HG02763 (cell line): Measurements from ENCODE around the gene NFE2L2.
"Not testable (repeated sequence)": the region's sequence is repeated elsewhere in the genome, so short reads cannot be mapped to it uniquely, and the experiment has no call there.

Experiments used
- ATAC-seq: cut with Tn5 transposase; IDR thresholded peaks from one replicate; pipeline ENCODE4 v1.9.1; 2021; ENCODE audit warnings: mild to moderate bottlenecking, moderate library complexity; ENCODE audit not compliant: unreplicated experiment

The NFE2L2 gene

DNA sequence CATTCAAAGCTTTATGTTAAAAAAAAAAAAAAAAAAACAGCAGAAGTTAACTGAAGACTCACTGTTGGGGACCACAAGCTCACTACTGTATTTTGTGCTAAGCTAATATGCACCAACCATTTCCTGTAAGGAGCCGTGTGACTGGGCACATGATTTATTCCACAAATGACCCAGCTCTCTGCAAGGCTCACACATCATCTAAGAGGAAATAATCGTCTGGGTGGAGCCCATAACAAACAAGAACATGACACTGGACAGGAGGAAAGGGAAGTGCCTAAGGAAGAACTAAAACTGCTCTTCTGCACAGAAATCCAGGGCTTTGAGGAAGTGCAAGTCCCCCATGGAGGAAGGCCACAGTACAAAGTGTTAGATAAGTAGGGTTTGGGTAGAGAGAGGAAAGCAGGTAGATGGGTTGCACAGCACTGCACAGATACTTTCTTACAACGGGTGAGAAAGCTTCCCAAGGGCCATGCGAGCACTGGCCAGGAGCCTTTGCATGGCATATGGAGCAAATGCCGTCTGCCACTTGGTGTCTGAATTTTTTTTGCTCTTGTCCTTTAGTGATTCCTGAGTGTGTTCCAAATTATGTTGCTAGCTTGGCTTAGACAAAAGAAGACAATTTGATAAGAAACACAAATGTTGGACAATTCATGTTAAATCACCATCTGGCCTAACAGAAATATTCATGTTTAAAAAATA lies 24.4 kb downstream of the NFE2L2 start:
- peak; percentile 47 for ATAC-seq

DNA sequence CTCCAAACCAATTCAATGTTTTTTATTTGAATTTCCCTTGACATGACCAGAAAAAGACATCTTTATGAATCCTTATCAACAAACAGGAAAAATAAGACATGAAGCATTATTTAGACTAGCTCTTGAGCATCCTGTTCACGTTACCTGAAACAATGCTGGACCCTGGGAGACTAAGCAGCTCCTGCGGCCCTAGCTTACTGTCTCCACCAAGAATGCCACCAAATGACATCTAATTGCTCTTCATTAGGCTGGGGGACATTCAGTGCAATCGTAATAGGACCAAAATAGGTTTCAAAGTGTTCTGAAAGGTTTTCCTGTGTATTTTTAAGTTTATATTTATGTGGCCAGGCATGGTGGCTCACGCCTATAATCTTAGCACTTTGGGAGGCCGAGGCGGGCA lies 25.5 kb downstream of the NFE2L2 start:
- ATAC-seq, result no peak

DNA sequence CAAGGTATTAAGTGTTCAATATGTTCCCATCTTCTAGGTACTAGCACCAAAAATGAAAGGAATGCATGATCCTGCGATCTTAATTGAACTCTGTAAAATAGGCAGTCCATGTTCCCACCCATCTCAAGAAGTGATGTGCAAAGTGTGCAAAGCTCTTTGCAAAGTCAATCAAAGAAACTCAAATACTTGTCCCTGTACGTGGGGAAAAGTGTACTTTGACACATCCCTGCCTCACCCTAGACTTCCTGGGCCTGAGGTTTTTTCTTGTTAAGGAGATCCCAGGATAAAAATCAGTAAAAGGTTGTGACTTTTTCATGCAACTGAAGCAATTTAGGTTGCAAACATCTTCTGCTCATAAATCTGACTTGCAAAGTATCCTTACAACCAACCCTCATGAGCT lies 26.6 kb downstream of the NFE2L2 start:
- no peak for ATAC-seq

DNA sequence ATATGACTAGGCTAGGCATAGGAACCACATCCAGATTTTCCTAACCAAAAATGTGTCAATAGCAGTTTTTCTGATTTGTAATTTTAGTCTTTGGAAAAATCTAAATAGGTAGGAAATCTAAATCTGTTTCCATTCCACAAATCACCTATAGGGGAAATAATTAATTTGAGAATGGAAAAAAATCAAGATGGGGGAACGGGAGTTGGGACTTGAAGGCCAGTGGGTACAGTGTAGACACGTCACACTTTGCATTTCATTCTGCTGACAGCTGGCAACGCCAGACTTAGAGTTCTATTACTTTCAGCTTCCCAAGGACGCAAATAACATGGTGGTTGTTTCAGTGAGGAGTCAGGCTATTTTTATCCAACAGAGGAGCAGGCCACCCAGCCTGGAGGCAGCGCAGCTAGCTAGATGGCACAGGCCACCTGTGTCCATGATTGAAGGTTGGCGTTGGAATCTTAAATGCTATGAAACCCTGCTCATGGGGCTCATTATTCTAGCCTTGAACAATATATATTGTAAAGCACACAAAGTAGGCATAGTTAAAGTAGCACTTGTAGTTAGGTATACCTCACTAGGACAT lies 28.6 kb downstream of the NFE2L2 start:
- no peak for ATAC-seq

DNA sequence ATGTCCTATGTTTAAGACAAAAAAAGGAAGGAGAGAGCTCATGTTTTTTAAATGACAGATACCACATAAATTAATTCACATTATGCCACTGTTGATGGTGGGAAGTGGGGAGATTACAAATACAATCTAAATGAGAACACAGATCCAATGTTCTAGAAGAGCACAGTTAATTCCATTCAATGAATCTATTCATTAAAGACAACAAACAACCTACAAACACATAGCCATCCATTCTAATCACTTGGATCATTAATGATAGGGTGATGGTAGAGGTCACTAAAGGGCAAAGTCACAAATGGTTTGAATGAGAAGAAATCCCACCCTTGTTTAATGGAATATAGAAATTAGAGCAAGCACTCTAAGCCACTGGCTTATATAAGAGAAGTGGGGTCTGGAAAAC lies 30.3 kb downstream of the NFE2L2 start:
- no peak for ATAC-seq

DNA sequence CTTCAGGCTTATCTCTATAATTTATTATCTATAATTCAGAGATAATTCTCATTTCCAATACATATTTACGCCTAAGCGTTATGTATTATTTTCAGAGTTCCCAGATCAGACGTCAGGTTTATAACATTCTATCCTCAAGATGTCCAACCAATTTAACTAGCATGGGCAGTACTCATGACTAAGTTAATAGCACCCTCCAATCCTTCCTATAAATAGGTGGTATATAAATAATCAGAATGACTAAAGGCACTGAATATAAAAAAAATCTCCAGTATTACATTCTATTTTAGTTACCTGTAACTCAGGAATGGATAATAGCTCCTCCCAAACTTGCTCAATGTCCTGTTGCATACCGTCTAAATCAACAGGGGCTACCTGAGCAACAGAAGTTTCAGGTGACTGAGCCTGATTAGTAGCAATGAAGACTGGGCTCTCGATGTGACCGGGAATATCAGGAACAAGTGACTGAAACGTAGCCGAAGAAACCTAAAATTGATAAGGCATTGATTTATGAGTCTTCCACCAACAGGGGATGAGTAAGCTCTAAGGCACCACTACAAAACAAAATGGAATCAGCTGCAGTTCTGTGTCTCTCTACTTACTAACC lies 32.3 kb downstream of the NFE2L2 start:
- no peak for ATAC-seq

DNA sequence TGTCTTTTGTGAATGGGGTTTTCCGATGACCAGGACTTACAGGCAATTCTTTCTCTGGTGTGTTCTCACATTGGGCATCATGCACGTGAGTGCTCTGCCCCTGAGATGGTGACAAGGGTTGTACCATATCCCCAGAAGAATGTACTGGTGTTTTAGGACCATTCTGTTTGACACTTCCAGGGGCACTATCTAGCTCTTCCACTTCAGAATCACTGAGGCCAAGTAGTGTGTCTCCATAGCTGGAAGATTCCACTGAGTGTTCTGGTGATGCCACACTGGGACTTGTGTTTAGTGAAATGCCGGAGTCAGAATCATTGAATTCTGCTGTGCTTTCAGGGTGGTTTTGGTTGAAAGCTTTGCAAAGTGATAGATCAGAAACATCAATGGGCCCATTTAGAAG lies 33.3 kb downstream of the NFE2L2 start:
- no peak for ATAC-seq

DNA sequence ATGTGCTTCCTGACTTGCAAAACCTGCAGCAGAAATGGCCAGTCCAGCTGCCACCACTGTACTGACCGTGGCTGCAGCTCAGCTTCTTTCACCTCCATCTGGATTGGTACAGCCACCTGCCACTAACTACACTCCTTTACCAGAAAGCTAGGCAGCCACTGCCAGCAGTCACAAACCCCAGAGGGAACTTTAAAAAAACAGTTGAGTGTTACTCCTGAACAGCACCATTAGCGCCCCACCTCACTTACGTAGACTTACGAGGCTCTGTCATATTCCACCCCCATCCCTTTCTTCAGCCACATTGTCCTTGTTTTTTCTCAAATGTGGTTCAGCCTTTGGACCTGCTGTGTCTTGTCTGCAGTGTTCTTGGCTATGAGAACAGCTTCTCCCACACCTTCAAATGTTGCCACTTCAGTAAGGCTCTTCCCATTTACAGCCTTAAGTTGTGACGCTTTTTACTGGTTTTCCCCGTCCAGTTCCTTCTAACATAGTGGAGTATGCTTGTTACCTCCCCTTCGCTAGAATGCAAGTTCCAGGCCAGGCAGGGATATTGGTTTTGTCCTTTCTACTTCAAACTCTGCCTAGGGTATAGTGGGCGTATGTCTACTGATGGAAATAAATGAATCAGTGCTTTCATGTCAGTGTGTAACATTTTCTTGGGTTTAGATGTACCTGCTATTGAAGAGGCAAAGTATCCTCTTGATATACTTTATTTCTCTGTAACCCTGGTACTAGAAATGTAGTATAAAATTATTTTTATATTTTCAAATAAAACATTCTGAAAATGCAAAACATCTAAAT lies 34.9 kb downstream of the NFE2L2 start:
- no peak for ATAC-seq

DNA sequence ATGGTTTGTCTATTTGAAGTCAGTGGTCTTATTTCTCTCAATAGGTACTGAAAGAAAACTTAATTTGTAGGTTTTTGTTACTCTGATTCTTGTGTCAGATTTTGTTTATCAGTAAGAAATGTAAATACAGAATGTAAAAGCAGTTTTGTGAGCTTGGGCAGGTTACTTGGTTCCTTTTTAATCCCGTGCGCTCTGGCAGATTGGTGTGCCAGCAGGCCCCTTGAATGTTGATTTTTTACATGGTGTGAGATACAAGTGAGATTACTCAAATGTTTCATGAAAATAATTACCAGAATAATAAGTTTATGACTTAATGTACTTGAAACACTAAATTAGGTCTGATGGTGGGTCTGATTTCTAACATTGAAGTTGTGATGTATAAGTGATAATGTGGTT lies 38.6 kb downstream of the NFE2L2 start:
- no peak for ATAC-seq

DNA sequence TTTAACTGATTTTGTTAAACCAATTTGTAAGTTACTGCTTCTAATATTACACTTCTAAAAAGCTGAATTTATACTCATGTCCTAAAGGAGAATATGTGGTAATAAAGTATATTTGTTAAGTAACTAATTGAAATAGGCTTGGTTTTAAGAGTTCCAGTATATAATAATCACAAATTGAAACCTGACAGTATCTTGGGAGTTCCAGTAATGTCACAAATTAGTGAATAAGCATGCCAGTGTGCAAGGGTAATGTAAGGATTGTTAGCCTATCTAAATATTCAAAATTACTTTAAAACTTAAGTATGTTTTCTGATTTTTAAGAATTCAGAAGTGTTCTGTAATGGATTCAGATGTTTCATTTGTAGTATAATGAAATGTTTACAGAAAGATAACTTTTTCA lies 41.1 kb downstream of the NFE2L2 start:
- ATAC-seq, result not testable (repeated sequence)

DNA sequence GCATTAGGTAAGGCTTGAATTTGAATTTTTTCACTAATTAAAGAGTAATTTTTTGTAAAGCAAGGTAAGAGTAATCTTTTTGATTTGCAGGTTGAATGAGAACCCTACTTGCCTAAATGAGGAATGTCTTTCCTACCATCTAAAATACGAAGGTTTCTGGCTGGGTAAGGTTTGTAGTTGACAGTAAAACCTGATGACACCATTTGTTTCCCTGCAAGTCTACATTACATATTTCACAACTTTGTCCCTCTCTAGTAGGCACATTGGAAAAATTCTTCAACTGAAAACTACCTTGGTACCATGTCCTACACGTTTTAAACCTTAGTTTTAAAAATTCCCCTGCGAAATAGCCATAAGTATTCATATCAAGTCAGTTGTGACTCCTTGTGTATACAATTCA lies 42.6 kb downstream of the NFE2L2 start:
- ATAC-seq, result no peak

DNA sequence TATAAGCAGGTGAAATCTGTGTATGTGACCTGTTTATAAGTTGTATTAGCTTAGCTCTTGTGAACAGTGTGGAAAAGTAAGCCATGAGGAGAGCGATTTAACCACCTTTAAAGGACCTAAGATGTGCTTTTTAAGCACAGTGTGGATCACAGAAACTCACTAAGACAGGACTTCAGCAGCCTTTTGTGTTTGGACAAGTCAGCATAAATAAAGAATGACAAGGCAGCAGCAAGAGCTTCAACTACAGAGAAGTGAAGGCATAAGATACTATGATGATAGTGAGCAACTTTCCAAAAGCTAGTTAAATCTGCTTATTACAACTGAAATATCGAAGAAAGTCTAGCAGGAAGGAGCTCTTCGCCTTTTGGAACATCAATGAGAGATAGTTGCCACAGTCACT lies 43.0 kb downstream of the NFE2L2 start:
- ATAC-seq, result no peak

DNA sequence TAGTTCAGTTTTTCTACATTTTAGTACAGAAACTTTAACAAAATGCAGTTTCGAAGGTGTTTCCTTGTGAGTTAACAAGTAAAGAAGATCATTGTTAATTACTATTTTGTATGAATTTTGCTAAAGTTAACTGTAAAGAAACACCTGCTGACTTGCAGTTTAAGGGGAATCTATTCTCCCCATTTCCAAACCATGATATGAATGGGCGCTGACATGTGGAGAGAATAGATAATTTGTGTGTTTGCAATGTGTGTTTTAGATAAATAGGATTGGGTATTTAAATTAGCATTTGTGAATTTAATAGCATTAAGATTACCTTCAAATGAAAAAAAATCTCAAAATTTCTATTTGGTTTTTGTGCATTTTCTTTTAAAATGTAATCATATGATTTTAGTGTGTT lies 44.7 kb downstream of the NFE2L2 start:
- not testable (repeated sequence) for ATAC-seq

DNA sequence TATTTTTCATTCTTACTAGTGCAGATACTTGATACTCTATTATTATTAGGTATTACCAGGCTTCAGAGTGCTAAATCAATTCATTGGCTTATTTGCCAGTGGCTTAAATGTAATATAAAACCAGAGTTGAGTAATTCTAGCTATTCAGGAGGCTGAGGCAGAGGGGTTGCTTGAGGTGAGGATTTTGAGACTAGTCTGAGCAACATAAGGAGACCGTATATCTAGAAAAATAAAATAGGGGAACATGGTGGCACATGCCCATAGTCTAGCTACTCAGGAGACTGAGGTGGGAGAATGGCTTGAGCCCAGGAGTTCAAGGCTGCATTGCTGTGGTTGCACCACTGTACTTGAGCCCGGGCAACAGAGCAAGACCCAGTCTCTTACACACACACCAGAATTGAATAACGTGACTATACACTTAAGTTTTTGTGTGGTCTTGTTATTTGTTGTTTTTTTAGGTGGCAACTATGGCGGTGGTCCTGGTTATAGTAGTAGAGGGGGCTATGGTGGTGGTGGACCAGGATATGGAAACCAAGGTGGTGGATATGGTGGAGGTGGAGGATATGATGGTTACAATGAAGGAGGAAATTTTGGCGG lies 47.2 kb downstream of the NFE2L2 start:
- no peak for ATAC-seq

DNA sequence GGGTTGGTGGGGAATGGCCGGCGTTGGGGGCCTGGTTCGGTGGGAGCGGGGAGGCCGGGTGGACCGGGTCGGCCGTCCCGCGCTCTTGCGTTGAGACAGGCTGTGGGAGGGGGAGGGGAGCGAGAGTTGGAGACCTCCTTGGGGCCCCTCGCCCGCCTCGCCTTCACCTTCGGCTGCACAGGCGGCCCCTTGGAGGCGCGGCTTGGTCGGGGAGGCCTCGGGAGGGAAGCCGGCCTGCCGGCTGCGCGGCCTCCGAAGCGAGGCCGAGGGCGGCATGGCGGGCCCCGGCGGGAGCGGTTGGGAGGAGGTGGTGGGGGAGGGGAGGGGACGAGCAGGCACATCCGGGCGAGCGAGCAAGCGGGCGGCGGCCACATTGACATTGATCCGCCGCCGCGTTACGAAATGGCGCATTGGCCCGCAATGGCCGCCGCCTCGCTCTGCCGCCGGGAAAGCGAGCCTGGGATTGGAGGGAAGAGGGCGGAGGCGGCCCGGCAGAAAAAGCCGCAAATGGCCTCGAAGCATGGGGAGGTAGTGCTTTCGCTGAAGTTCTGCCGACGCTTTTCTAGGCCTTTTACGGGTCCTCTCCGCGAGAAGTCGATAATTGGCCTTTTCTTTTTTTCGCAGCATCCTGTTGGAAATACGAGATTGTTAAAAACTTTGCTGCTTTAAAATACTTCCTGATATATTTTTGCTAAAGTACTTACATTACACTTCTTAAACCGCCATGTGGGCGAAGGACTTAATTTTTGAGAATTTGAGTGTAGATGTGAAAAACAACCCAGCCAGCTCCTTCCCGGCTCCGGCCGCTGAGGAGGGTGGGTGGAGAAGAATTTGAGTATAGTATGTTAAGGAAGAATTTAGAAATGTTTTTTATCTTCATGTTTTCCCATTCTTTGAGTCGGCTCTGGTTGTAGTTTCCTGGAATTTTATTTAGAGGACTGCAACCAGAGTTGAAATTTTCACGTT lies 51.4 kb downstream of the NFE2L2 start:
- ATAC-seq, result peak; percentile 47

DNA sequence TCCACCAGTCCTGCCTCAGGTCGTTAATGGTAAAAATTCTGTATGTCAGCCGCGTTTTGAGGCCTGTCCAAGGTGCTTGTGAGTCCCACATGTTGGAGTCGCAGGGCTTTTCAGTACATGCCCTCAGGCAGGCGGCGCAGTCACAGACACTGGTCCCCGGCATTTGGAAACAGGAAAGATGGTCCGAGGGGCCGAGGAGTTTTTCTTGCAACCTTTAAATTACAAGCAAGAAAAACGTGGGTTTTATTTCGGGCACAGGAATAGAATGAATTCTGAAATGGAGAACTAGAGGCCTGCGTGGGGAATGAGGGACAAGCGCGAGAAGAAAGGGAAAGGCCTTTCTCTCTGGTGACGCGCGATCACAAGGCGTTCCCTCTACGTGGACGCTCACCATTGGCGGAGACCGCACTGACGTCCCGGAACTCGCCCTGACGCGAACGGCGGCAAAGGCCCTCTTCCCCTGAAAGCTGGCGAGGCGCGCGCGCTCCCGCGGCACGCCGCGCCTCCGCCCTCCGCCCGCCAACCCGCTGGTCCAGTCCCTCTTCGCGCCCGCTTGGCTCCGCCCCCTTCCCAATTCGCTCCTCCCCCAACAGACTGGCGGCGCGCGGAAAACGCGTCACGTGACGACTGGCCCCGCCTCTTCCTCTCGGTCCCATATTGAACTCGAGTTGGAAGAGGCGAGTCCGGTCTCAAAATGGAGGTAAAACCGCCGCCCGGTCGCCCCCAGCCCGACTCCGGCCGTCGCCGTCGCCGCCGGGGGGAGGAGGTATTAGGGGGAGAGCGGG lies 52.2 kb downstream of the NFE2L2 start, which contains the start of gene HNRNPA3:
HNRNPA3 (plus strand) TSS at position 689 of the 785 bp plus-strand sequence; CDS start at position 695, 6 bp downstream.
- peak; percentile 93 for ATAC-seq

DNA sequence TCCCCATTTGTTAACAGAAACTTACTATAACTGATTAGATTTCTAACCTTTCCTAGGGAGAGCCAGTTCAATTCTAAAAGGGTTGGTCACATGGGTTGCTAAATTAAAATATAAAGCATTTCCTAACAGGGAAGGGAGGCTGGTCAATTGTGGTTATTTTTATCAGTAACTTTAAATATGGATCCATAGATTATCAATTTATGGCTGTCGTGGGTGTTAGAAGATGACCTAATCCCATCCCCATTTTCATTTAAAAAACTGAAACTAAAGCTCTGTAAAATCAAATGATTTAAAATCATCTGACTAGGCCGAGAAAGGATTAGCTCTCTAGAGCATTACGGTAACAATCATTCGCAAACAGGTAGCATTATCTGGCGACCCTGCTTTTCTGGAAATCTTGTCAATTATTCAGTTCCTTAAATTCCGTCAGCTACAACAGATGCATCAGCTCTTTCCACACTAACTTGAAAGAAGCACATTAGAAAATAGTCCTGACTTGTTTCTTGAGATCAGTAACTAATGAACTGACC lies 52.9 kb downstream of the NFE2L2 start:
- no peak for ATAC-seq

DNA sequence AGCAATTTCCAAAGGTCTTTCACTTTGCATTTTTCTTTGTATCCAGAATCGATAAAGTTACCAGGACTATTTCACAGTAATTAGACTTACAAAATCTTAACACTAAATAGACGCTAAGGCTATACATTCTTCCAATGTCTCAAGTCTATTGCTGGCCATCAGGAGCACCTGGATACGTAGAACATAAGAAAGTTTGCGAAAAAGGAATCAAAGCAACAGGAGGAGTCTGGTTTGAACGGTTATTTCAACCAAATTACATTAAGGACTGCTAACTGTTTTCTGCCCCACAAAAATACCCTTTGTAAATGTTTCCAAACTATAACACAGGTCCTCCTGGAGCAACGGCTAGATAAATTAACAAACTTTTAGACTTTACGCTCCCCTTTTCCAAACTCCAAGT lies 53.4 kb downstream of the NFE2L2 start:
- no peak for ATAC-seq

DNA sequence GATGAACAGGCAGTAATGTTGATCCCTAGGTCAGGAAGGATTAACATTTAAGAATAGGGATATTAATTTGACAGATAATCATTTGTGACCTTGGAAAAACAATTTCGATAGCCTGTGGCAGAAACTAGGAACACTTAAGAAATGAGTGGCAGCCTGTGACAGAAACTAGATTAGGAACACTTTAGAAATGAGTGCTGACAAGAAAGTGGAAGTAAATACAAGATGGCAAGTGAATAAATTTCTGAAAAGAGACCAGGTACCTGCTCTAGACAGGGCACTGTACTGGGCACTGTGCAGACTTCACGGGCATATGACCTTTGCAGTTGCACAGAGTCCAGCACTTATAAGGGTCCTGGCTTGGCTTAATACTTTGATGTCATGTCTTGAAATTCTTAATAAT lies 57.4 kb downstream of the NFE2L2 start:
- no peak for ATAC-seq
